ENCODE measurements around the gene ABCC6. TPM values are rescaled to one million over a fixed set of nuclear protein-coding genes. Genes with fewer than 3 reads are reported as not detected.
A peak's percentile ranks its signal among the peaks of the same experiment; 100 is the strongest.
"Not testable (repeated sequence)": the region's sequence is repeated elsewhere in the genome, so short reads cannot be mapped to it uniquely, and the experiment has no call there.

ABCC6 gene
- total and polyA plus RNA-seq, 9 donors = 0.12 to 2.0 (median 0.88) TPM

- H3K9me3 ChIP-seq = no peaks in the 10 kb centered on the region
- no peak for DNase-seq
- H3K27me3 ChIP-seq = no peaks in the 10 kb centered on the region
- no peaks in the 10 kb centered on the region for H3K4me1 ChIP-seq (ENCODE audit: insufficient read depth)
- WGBS, 3 donors = 45 to 58% (median 57%) methylated on average over 7 to 8 of the region's 8 CpGs
- no peaks in the 10 kb centered on the region for H3K36me3 ChIP-seq
- TF ChIP-seq EP300 (IDR thresholded peaks at IDR 0.05) = no peak
- TF ChIP-seq POLR2A (IDR thresholded peaks at IDR 0.05) = no peak
- no peak for TF ChIP-seq CTCF (IDR thresholded peaks at IDR 0.05)
- intact Hi-C loops (cut with DNase I) = no loop called here
- H3K4me3 ChIP-seq = no peak overlapping the region
- peak overlapping the region in 1 of 2 donors; percentile 19 for H3K27ac ChIP-seq
Observed at GRCh38 chr16:16191493-16192167, 31.7 kb downstream of the ABCC6 start.

- not testable (repeated sequence) for DNase-seq, H3K27me3 ChIP-seq
- 89 to 98% (median 93%) methylated on average over 12 of the region's 12 CpGs for WGBS, 3 donors
Observed at GRCh38 chr16:16190966-16191365, 32.3 kb downstream of the ABCC6 start.

DNA sequence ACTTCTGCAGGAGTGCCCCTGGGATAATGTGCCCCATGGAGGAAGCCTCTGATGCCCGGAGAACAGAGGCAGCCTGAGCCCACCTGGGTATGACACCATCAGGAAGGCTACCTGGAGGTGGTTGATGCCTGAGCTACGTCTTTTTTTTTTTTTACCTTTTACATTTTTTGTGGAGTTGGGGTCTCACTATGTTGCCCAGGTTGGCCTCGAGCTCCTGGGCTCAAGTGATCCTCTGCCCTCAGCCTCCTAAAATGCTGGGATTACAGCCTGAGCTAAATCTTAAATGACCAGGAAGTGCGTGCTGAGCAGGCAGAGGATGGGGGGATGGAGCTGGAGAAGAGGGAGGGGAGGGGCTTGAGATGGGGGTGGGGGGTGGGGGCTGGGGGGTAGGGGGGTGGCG is 32.7 kb downstream of the ABCC6 start:
- 84 to 93% (median 91%) methylated on average over 5 of the region's 5 CpGs for WGBS, 3 donors
- Histone ChIP-seq H3K36me3 (no peaks in the 10 kb centered on the region), H3K4me3 (no peak overlapping the region), H3K27ac (no peak overlapping the region), H3K27me3 (no peaks in the 10 kb centered on the region), H3K9me3 (no peaks in the 10 kb centered on the region), H3K4me1 (ENCODE audit: insufficient read depth) (no peaks in the 10 kb centered on the region)
- TF ChIP-seq EP300 (IDR thresholded peaks at IDR 0.05) (no peak), CTCF (IDR thresholded peaks at IDR 0.05) (no peak), POLR2A (IDR thresholded peaks at IDR 0.05) (no peak)
- no peak for DNase-seq
- intact Hi-C loops (cut with DNase I) = no loop called here

More at GRCh38 chr16:16190966-16191365, 32.3 kb downstream of the ABCC6 start:
- intact Hi-C loops (cut with DNase I); H3K27ac ChIP-seq; H3K4me3 ChIP-seq; H3K9me3 ChIP-seq; H3K4me1 ChIP-seq (ENCODE audit: insufficient read depth); H3K36me3 ChIP-seq: not testable (repeated sequence)

DNA sequence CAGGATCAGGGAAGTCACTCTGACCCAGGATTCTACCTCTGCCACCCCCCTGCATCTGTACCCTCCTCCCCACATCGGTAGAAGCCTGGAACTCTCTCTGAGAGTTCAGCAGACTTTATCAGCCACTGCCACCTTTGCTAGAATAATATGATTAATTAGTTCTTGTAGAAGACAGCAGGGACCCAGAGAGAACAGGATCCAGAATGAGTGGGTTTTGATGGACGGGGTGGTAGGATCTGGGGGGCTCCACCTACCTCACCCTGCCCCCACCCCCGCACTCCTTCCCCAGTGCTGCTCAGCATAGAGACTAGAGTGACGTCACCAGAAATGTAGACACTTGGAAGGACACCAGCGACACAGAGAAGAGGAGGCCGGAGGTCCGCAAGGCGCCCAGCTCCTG is 33.5 kb downstream of the ABCC6 start:
- Histone ChIP-seq H3K4me3 (no peak overlapping the region), H3K27me3 (no peaks in the 10 kb centered on the region), H3K36me3 (no peaks in the 10 kb centered on the region), H3K4me1 (ENCODE audit: insufficient read depth) (no peaks in the 10 kb centered on the region), H3K27ac (no peak overlapping the region), H3K9me3 (no peaks in the 10 kb centered on the region)
- no peak for TF ChIP-seq POLR2A (IDR thresholded peaks at IDR 0.05)
- TF ChIP-seq EP300 (IDR thresholded peaks at IDR 0.05) = no peak
- no peak for DNase-seq
- intact Hi-C loops (cut with DNase I) = no loop called here
- 70 to 85% (median 78%) methylated on average over 8 of the region's 8 CpGs for WGBS, 3 donors

- Histone ChIP-seq H3K4me3 (no peak overlapping the region), H3K27ac (no peak overlapping the region), H3K4me1 (ENCODE audit: insufficient read depth) (no peaks in the 10 kb centered on the region), H3K36me3 (no peaks in the 10 kb centered on the region), H3K27me3 (no peaks in the 10 kb centered on the region), H3K9me3 (no peaks in the 10 kb centered on the region)
- 87 to 92% (median 90%) methylated on average over 13 of the region's 13 CpGs for WGBS, 3 donors
- intact Hi-C loops (cut with DNase I) = no loop called here
- no peak for TF ChIP-seq POLR2A (IDR thresholded peaks at IDR 0.05)
- TF ChIP-seq CTCF (IDR thresholded peaks at IDR 0.05) = no peak
- no peak for TF ChIP-seq EP300 (IDR thresholded peaks at IDR 0.05)
- no peak for DNase-seq
Observed at GRCh38 chr16:16188827-16189226, 34.5 kb downstream of the ABCC6 start.

All from ovary (tissue), 9 donors.